ENCODE data around the gene TRRAP. TPM values are rescaled to one million over a fixed set of nuclear protein-coding genes. Genes with fewer than 3 reads are reported as not detected.

TRRAP gene
- total and polyA plus RNA-seq, 2 of the 8 experiments (the other 6 are each of a cell fraction or from before 2014, with no cell fraction given) = 21.7 to 48.6 TPM

GRCh38 chr7:98878365-98879197 lies at the start of gene TRRAP (continued):
- TF ChIP-seq, protein P1, sequence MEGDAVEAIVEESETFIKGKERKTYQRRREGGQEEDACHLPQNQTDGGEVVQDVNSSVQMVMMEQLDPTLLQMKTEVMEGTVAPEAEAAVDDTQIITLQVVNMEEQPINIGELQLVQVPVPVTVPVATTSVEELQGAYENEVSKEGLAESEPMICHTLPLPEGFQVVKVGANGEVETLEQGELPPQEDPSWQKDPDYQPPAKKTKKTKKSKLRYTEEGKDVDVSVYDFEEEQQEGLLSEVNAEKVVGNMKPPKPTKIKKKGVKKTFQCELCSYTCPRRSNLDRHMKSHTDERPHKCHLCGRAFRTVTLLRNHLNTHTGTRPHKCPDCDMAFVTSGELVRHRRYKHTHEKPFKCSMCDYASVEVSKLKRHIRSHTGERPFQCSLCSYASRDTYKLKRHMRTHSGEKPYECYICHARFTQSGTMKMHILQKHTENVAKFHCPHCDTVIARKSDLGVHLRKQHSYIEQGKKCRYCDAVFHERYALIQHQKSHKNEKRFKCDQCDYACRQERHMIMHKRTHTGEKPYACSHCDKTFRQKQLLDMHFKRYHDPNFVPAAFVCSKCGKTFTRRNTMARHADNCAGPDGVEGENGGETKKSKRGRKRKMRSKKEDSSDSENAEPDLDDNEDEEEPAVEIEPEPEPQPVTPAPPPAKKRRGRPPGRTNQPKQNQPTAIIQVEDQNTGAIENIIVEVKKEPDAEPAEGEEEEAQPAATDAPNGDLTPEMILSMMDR (IDR thresholded peaks at IDR 0.05; ENCODE audit: control extremely low read depth in 1 of 3, insufficient read depth in 1 of 3, low read depth in 1 of 3, low read length in 3 of 3) = peak; percentile 74 to 88 (median 85)
- TF ChIP-seq TBP (IDR thresholded peaks at IDR 0.05; ENCODE audit: low read depth, low read length) (peak; percentile 75; the same call in 1 of the 2 replicates), POLR2A (IDR thresholded peaks at IDR 0.05; ENCODE audit: control extremely low read depth in 1 of 2, low read depth in 2 of 2, low read length in 2 of 2) (peak; percentile 56 to 87), SIX5 (IDR thresholded peaks at IDR 0.05; ENCODE audit: low read depth, low read length) (no peak), SP2 (IDR thresholded peaks at IDR 0.05; ENCODE audit: low read length) (peak; percentile 42; the same call in 1 of the 2 replicates), TAF7 (optimal IDR thresholded peaks at IDR 0.05; ENCODE audit: borderline replicate concordance, low read depth, low read length) (peak; percentile 60), POLR2AphosphoS5 (IDR thresholded peaks at IDR 0.05; ENCODE audit: low read depth, low read length) (peak; percentile 72; the same call in 1 of the 2 replicates), KDM4A (IDR thresholded peaks at IDR 0.05; ENCODE audit: low read depth, low read length, severe bottlenecking) (peak; percentile 67), PHF8 (conservative IDR thresholded peaks at IDR 0.05; ENCODE audit: low read depth, low read length) (peak; percentile 92), FOSL1 (IDR thresholded peaks at IDR 0.05; ENCODE audit: insufficient read depth, low read depth, low read length) (no peak), EGR1 (IDR thresholded peaks at IDR 0.05; ENCODE audit: borderline replicate concordance, low read depth, low read length) (peak; percentile 97), TCF12 (IDR thresholded peaks at IDR 0.05; ENCODE audit: low read depth, low read length) (no peak), RNF2 (IDR thresholded peaks at IDR 0.05; ENCODE audit: borderline replicate concordance, low read depth, low read length, missing control alignments, poor library complexity, severe bottlenecking) (no peak), SP1 (IDR thresholded peaks at IDR 0.05; ENCODE audit: low read depth, low read length) (no peak), ASH2L (IDR thresholded peaks at IDR 0.05; ENCODE audit: low read length) (peak; percentile 51), RAD21 (IDR thresholded peaks at IDR 0.05 in 1 of 2, conservative IDR thresholded peaks at IDR 0.05 in 1 of 2; ENCODE audit: low read depth in 2 of 2, low read length in 2 of 2) (peak; percentile 6 to 16; a peak in 2 of 4 replicates)
- TF ChIP-seq, protein P2, sequence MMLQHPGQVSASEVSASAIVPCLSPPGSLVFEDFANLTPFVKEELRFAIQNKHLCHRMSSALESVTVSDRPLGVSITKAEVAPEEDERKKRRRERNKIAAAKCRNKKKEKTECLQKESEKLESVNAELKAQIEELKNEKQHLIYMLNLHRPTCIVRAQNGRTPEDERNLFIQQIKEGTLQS (IDR thresholded peaks at IDR 0.05; ENCODE audit: insufficient read depth, low read depth, low read length) = no peak
- TF ChIP-seq, protein P3, sequence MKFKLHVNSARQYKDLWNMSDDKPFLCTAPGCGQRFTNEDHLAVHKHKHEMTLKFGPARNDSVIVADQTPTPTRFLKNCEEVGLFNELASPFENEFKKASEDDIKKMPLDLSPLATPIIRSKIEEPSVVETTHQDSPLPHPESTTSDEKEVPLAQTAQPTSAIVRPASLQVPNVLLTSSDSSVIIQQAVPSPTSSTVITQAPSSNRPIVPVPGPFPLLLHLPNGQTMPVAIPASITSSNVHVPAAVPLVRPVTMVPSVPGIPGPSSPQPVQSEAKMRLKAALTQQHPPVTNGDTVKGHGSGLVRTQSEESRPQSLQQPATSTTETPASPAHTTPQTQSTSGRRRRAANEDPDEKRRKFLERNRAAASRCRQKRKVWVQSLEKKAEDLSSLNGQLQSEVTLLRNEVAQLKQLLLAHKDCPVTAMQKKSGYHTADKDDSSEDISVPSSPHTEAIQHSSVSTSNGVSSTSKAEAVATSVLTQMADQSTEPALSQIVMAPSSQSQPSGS (IDR thresholded peaks at IDR 0.05; ENCODE audit: low read length) = no peak

Data from H1 (cell line).